Hepatocyte (in vitro differentiated cells): ENCODE data around the gene SYT15.
"Not testable (repeated sequence)": the region's sequence is repeated elsewhere in the genome, so short reads cannot be mapped to it uniquely, and the experiment has no call there.

Experiments used
- EZH2 ChIP-seq: fragments of 200-600 bp; sonication (generic); IDR thresholded peaks from 2 replicates; pipeline ENCODE4 v1.6.1; 2016; ENCODE audit warnings: antibody characterized with exemption, mild to moderate bottlenecking, borderline replicate concordance
- EZH2phosphoT487 ChIP-seq: fragments of 200-600 bp; sonication (generic); IDR thresholded peaks from one replicate; pipeline ENCODE4 v1.6.1; 2018; ENCODE audit warnings: antibody characterized with exemption, mild to moderate bottlenecking, low read depth, moderate library complexity; ENCODE audit not compliant: unreplicated experiment, severe bottlenecking
- TF ChIP-seq, protein P1 (sequence below): fragments of 200-600 bp; sonication (generic); IDR thresholded peaks from 2 replicates; pipeline ENCODE4 v1.5.1; 2016; ENCODE audit warnings: antibody characterized with exemption, mild to moderate bottlenecking; ENCODE audit not compliant: poor library complexity

DNA sequence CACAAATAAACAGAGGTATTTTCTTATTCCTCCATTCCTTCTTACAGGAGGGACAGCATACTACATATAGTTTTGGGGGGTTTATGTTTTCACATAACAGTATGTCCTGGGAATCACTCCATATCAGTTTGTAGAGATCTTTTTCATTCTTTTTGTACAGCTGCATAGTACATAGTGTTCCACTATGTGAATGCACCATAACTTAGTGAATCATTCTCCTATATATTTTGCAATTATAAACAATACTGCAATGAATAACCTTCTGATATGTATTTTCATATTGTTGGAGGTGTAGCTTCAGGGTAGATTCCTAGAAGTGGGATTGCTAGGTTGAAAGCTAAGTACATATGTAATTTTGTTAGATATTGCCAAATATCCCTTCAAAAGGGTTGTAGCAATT is 61.1 kb downstream of the SYT15 start:
- TF ChIP-seq EZH2, EZH2phosphoT487: not testable (repeated sequence)
- TF ChIP-seq, protein P1, sequence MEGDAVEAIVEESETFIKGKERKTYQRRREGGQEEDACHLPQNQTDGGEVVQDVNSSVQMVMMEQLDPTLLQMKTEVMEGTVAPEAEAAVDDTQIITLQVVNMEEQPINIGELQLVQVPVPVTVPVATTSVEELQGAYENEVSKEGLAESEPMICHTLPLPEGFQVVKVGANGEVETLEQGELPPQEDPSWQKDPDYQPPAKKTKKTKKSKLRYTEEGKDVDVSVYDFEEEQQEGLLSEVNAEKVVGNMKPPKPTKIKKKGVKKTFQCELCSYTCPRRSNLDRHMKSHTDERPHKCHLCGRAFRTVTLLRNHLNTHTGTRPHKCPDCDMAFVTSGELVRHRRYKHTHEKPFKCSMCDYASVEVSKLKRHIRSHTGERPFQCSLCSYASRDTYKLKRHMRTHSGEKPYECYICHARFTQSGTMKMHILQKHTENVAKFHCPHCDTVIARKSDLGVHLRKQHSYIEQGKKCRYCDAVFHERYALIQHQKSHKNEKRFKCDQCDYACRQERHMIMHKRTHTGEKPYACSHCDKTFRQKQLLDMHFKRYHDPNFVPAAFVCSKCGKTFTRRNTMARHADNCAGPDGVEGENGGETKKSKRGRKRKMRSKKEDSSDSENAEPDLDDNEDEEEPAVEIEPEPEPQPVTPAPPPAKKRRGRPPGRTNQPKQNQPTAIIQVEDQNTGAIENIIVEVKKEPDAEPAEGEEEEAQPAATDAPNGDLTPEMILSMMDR, result not testable (repeated sequence)
